WI38 (cell line): ENCODE data around the gene CARD8.

Experiments
- H3K4me3 ChIP-seq: 2 replicates; pipeline ENCODE4 v1.5.1; 2011; ENCODE audit warnings: low read depth, mild to moderate bottlenecking, control low read depth, low read length
- TF ChIP-seq, protein P1 (sequence below): IDR thresholded peaks from 2 replicates; pipeline ENCODE4 v1.5.1; 2012; ENCODE audit warnings: low read depth, mild to moderate bottlenecking, control low read depth, low read length

Gene CARD8

DNA sequence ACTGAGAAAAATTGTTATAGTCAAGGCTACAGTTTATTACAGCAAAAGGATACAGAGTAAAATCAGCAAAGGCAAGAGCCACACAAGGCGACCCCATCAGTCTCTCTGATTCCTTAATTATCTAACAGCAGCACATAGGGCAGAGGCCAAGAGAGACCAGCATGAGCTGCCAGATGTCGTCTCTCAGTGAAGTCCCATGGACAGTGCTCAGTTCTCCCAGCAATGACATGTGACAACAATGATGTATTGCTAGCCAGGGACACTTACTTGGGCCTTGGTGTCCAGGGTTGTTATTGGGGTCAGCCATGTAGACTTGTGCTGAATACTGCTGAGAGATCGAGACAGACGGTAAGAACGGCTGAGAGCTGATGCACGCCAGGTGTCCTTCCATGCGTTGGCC, 63.0 kb downstream of the CARD8 start:
- no peak overlapping the region for H3K4me3 ChIP-seq
- TF ChIP-seq, protein P1, sequence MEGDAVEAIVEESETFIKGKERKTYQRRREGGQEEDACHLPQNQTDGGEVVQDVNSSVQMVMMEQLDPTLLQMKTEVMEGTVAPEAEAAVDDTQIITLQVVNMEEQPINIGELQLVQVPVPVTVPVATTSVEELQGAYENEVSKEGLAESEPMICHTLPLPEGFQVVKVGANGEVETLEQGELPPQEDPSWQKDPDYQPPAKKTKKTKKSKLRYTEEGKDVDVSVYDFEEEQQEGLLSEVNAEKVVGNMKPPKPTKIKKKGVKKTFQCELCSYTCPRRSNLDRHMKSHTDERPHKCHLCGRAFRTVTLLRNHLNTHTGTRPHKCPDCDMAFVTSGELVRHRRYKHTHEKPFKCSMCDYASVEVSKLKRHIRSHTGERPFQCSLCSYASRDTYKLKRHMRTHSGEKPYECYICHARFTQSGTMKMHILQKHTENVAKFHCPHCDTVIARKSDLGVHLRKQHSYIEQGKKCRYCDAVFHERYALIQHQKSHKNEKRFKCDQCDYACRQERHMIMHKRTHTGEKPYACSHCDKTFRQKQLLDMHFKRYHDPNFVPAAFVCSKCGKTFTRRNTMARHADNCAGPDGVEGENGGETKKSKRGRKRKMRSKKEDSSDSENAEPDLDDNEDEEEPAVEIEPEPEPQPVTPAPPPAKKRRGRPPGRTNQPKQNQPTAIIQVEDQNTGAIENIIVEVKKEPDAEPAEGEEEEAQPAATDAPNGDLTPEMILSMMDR: no peak

DNA sequence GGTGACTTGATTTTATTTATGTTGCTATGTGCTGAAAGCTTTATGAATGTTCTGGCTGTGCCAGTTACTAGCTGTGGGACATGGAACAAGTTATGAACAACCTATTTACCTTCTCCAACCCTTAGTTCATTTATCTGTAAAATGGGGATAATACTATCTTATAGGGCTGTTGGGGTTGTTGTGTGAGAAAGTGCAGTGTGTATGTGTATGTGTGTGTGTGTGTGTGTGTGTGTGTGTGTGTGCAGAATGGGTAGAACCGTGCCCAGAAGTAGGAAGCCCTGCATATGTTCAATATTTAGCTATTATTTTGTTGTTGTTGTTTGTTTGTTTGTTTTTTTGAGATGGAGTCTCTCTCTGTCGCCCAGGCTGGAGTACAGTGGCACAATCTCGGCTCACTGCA, 64.8 kb downstream of the CARD8 start:
- H3K4me3 ChIP-seq: no peak overlapping the region
- TF ChIP-seq, protein P1: no peak

DNA sequence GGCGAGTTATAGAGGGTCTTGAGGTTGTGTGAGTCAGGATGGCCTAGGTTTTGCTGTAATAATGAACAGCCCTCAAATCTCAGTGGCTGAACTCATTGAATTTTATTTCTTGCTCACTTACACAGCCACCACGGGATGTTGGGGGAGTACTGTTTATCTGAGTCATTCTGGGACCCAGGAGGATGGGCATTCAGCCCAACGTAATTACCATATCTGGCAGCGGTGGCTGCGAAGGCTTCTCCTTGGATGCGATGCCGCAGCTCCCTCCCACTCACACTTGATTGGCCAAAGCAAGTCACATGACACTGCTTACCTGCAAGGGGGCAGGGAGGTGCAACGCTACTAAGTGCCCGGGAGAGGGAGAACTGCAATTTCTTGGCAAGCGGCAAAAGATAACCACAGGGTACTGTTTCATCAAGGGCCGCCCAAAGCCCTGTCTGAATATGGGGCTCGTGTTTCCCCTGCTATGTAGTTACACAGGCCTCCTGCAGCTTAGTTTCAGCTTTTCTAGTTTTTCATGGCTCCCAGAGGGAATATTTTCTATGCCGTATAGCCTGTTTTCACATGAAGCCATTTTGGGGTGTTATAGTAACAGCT, 65.3 kb downstream of the CARD8 start:
- H3K4me3 ChIP-seq: no peak overlapping the region
- TF ChIP-seq, protein P1: no peak

DNA sequence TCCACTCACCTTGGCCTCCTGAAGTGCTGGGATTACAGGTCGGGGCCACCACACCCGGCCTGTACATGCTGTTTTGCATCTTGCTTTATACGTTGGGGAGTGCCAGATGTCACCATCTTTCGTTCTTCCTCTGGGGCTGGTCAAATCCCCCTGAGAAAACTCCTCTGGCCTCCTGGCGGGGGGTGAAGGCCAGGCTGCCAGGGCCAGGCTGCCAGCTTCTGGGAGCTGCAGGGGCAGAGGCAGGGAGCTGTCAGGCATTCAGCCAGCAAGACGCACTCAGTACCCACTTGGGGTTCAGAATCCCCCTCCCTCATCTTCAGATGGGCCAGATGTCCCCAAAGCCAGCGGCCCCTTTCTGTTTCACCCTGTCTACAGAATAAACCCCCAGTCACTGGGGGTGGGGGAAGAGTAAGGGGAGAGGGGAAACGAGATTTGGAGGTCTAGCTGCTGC, 69.1 kb downstream of the CARD8 start:
- H3K4me3 ChIP-seq: no peak overlapping the region
- TF ChIP-seq, protein P1: no peak

DNA sequence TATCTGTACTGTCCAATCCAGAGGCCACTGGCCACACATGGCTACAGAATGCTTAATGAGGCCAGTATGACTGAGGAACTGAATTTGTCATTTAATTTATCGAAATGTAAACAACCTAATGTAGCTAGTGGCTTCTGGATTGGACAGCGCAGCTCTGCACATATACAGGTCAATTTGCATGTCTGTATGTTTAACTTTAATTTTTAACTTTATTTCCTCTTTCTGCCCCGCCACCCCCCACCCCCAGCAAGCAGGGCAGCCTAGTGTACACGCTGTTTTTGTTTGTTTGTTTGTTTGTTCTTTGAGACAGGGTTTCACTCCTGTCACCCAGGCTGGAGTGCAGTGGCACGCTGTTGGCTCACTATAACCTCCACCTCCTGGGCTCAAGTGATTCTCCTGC, 69.7 kb downstream of the CARD8 start:
- TF ChIP-seq, protein P1: no peak
- no peak overlapping the region for H3K4me3 ChIP-seq

DNA sequence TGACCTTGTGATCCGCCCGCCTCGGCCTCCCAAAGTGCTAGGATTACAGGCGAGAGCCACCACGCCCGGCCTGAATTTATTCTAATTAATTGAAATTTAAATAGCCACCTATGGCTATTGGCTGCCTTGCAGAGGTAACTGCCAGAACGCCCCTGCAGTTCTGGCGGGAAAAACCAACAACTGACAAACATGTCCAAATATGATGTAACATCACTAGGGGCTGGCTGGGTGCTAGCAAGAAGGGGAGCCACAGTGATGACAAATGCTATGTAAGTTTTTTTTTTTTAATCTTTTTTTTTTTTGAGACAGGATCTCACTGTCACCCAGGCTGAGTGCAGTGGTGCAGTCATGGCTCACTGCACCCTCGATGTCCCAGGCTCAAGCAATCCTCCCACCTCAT, 72.4 kb downstream of the CARD8 start:
- TF ChIP-seq, protein P1: no peak
- H3K4me3 ChIP-seq: no peak overlapping the region

DNA sequence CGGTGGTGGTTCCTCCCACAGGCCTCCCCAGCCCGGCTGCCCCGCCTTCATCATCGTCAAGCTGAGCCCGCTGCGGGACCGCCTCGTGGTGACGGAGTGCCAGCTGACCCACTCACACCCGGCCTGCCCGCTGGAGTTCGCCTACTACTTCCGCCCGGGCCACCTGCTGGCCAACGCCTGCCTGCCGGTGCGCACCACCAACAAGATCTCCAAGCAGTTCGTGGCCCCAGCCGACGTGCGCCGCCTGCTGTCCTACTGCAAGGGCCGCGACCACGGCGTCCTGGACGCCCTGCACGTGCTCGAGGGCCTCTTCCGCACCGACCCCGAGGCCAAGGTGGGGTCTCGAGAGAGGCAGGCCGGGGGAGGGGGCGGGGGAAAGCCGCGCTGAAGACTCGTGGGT, 73.3 kb downstream of the CARD8 start:
- H3K4me3 ChIP-seq: no peak overlapping the region
- TF ChIP-seq, protein P1: no peak
